ENCODE results near the gene WBP2. TPM values are rescaled to one million over a fixed set of nuclear protein-coding genes. Genes with fewer than 3 reads are reported as not detected.
"Not testable (repeated sequence)": the region's sequence is repeated elsewhere in the genome, so short reads cannot be mapped to it uniquely, and the experiment has no call there.

Gene WBP2
- total RNA-seq, 1 experiment from 2014 or later: 25.7 TPM

DNA sequence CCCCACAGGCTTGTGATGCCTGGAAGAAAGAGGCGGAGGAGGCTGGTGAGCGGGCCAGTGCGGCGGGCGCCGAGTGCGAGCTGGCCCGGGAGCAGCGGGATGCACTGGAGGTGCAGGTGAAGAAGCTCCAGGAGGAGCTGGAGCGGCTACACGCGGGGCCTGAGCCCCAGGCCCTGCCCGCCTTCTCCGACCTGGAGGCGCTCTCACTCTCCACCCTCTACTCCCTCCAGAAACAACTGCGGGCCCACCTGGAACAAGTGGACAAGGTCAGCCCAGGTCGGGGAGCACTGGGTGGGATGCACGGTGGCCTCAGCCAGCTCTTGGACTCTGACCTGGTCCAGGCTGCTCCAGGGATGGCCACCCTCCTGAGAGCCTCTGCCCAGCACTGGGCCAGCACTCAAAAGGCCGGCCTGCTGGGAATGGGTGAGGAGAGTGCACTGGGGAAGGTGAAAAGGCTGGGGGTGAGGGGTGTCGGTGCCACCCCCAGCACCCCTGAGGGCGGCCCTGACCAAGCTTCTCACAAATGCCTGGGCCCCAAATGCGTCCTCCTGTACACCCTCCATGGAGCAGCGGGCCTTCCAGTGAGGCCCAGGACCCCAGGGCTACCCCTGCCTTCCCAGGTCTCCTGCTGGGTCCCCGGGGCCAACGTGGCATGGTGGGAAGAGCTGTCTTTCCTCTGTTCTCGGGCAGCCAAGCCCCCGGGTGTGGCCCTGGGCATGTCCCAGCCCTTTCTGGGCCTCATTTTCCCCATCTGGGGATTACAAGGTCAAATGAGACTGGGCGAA is 31.7 kb downstream of the WBP2 start:
- in situ Hi-C loops (cut with HindIII; ENCODE audit: low pct_unique_long_range_greater_than_20kb, low sequenced_read_pairs): no loop called here
- DNase-seq (ENCODE audit: low read depth): no peak

DNA sequence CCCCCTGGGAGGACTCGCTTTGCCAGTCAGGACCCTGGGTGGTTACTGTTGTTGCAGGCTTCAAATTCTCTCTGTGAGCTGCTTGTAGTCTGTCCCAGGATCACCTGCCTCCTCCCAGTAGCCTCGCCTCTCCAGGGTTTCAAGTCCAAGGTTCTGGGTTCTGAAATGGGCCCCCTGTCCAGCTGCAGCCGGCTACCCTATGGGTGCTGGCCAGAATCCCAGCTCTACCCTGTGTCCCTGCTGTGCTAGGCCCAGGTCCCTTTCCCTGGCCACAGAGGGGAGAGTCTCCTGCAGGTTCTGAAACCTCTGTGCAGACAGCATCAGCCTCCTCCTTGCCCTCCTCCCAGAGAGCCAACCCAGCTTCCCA is 32.4 kb downstream of the WBP2 start:
- in situ Hi-C loops (cut with HindIII; ENCODE audit: low pct_unique_long_range_greater_than_20kb, low sequenced_read_pairs): no loop called here
- no peak for DNase-seq (ENCODE audit: low read depth)

DNA sequence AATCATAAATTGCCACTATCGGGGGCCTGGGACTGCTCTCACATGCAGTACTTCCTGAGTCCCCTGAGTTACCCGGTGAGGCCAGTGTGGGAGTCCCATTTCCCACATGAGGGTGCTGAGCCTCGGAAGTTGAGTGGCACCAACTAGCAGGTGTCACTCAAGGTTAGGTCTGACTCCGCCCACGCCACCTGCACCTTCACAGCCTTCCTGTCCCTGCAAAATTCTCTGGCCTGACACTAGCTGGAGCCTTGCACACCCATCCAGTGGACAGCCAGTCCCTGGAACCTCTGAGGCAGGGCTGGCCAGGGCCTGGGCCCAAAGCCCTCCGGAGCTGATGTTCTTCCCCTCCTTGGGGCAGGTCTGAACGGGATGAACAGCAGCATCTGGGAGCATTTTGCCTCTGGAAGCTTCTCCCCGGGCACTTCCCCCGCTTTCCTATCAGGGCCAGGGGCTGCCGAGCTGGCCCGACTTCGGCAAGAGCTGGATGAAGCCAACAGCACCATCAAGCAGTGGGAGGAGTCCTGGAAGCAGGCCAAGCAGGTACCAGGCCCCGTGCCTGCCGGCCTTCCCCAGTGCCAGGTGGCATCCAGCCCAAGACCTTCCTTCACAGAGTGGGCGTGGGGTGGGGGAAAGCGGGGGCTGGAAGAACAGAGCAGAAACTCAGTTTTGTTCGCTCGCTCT is 32.9 kb downstream of the WBP2 start:
- in situ Hi-C loops (cut with HindIII; ENCODE audit: low pct_unique_long_range_greater_than_20kb, low sequenced_read_pairs): no loop called here
- no peak for DNase-seq (ENCODE audit: low read depth)

DNA sequence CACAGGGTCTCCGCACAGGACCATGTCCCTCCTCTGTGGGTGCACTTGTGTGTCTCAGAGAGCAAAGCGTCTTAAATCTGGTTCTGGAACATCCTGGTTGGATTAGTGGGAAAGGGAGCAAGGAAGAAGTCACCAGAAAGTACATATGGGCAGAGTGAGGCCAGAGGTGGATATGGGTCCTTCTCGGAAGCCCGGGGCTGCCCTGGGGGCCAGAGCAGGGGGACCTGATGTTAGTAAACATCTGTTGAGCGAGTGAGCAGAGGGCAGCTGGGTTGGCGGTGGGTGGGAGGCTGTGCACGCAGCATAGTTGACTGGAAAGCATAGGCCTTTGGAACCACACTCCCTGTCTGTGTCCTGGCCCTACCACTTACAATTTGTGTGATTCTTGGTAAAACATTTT is 33.6 kb downstream of the WBP2 start:
- no peak for DNase-seq (ENCODE audit: low read depth)
- in situ Hi-C loops (cut with HindIII; ENCODE audit: low pct_unique_long_range_greater_than_20kb, low sequenced_read_pairs): no loop called here

DNA sequence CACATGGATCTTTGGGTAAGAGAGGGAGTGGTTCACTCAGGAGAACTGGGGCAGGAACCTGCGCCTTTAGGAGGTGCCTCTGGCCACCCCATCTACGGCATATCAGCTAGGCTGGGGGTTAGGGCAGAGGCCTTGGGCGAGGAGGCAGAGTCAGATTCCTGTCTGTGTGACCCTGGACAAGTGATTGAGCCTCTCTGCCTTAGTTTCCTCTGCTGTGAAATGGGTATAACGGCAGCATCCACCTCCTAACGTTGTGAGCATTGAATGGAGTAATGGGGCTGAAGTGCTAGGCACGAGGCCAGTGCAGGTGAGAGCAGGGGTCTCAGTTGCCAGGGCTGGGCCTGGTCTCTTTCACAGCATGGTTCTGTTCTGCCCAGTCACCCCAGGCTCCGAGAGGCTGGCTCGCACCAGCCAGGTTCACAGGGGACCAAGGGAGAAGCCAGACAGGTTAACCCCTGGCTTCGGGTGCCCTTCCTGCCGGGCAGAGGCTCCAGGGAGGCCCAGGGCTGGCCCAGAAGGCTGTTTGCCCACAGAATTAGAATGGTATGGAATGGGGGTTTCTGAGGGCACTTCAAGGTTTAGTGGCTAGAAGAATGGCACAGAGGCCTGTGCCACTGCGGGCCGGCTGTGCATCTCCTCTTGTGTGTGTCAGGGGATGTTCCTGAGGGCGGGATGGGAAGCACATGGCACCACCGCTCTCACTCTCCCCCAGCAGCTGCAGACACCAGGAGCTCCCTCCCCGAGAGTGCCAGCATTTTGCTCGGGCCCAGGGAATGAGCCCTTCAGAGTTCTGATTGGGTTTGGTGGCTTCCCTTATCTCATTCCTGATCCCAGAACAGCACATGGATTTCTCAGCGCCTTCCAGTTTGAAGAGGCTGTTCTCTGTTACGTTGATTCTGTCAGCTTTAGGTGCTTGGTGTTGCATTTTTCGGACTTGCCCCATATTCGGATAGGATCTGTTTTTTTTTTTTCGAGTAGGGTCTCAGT is 34.7 kb downstream of the WBP2 start:
- in situ Hi-C loops (cut with HindIII; ENCODE audit: low pct_unique_long_range_greater_than_20kb, low sequenced_read_pairs): no loop called here
- no peak for DNase-seq (ENCODE audit: low read depth)

DNA sequence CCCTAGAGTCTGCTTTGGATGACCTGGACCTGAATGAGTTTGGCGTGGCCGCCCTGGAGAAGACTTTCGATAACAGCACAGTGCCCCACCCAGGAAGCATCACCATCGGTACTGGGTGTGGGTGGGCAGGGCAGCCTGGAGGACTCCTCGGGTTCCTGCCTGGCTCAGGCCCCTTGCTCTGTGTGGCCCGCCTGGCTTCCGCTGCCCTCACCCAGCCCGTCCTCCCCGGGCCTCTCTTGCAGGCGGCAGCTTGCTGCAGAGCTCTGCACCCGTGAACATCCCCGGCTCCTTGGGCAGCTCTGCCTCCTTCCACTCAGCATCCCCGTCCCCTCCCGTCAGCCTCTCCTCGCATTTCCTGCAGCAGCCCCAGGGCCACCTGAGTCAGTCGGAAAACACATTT is 35.5 kb downstream of the WBP2 start:
- no peak for DNase-seq (ENCODE audit: low read depth)
- in situ Hi-C loops (cut with HindIII; ENCODE audit: low pct_unique_long_range_greater_than_20kb, low sequenced_read_pairs): no loop called here

DNA sequence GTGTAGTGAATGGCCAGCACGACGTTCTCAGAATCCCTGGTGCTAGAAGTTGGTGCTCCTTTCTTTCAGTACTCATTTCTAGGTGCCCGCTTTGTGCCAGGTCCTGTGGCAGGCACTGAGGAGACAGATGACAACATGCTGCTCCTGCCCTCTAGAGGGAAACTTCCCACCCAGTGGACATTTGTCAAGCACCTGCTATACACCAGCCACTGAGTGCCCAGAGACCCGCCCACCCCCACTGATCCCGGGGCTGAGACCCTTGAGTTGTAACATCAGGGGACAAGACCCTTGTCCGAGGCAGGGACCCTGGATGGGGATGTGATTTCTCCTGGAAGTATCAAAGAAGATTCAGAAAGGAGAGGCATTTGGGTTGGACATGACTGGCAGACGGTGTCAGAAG is 36.0 kb downstream of the WBP2 start:
- DNase-seq (ENCODE audit: low read depth): no peak
- in situ Hi-C loops (cut with HindIII; ENCODE audit: low pct_unique_long_range_greater_than_20kb, low sequenced_read_pairs): no loop called here

DNA sequence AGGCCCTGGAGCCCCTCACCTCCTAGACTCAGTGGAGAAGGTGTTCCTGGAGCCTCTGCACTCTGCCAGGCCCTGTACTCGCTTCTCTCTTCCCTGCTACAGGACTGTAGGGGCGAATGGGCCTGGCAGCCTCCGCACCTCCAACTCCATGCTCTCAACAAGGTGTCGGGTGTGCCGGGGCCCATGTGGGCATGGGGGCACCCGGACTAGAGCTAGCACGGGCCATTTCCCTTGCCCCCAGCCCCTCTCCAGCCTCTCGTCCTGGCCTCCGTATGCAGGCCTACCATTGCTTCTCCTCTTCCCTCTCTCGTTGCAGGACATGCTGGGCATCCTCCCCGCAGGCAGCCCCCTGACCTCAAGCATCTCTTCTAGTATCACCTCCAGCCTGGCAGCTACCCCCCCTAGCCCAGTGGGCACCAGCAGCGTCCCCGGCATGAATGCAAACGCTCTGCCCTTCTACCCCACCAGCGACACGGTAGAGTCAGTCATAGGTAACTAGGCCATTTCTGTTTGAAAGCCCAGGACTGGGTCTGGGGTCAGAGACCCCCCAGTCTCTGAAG is 36.7 kb downstream of the WBP2 start:
- in situ Hi-C loops (cut with HindIII; ENCODE audit: low pct_unique_long_range_greater_than_20kb, low sequenced_read_pairs): no loop called here

DNA sequence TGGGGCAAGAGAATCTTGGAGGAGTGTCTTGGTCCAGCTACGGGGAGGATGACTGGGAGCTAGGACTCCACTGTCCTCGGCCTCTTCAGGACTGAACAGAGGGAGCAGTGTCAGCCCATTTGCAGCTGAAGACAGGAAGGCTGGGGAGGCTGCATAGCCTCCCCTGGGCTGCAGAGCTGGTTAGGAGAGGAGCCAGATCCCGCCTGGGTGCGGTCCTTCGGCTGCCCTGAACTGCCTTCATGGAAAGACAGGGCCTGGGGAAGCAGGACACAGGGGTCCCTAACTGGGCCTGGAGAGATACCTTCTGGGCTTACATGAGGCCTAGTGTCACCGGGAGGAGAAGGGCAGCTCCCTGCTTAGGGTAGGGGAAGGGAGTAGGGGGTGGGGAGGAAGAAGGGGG is 37.6 kb downstream of the WBP2 start:
- DNase-seq (ENCODE audit: low read depth): no peak
- in situ Hi-C loops (cut with HindIII; ENCODE audit: low pct_unique_long_range_greater_than_20kb, low sequenced_read_pairs): no loop called here

More for the DNA sequence above, 36.7 kb downstream of the WBP2 start:
- no peak for DNase-seq (ENCODE audit: low read depth)

DNA sequence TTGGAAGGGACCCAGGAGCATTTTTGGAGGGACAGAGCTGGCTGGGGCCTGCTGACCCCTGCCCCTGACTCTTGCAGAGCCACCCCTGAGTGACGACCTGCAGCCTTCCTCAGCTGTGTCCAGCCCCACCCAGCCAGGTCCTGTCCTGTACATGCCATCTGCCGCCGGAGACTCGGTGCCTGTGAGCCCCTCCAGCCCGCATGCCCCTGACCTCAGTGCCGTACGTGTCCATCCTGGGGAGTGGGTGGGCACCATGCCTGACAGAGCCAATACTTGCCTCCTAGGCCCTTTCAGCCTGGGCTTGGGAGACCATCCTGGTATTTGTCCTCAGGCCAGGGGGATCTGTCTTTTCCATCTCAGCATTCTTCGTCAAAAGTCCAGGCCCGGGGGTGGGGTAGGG is 38.4 kb downstream of the WBP2 start:
- in situ Hi-C loops (cut with HindIII; ENCODE audit: low pct_unique_long_range_greater_than_20kb, low sequenced_read_pairs): no loop called here
- no peak for DNase-seq (ENCODE audit: low read depth)

DNA sequence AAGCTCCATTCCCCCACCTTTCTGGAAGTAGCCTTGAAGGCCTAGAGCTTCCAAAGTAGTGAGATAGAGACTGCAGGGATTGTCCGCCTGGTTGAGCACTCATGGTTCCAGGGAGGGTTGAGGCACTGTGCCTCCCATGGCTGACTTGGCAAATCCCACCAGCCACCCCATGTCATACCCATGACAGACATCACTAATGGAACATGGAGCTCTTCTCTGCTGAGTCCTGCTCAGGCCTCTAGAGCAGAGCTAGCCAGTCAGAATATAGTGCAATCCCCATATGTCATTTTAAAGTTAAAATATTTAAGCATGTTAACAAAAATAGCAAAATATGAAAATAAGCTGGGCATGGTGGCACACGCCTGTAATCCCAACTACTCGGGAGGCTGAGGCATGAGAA is 39.7 kb downstream of the WBP2 start:
- in situ Hi-C loops (cut with HindIII; ENCODE audit: low pct_unique_long_range_greater_than_20kb, low sequenced_read_pairs): no loop called here
- DNase-seq (ENCODE audit: low read depth): no peak

DNA sequence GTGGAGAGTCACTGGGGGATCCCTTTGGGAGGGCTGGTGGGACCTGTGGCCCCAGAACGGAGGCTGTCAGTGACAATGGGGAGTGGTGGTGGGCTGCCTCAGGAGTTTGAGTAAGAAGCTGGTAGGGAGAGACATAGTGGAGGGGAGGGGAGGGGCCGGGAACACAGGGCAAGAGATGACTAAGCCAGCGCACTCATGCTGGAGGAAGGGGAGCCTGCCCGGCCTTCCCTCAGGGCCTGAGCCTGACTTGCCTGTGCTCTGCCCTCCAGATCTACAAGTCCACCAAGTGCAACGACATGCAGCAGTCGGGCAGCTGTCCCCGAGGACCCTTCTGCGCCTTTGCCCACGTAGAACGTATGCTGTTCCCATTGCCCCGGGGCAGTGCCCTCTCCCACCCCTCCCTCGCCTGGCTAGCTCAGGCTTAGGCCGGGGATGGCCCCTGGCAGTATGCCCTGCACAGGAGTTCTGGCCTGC is 40.2 kb downstream of the WBP2 start:
- peak; percentile 30 for DNase-seq (ENCODE audit: low read depth)
- in situ Hi-C loops (cut with HindIII; ENCODE audit: low pct_unique_long_range_greater_than_20kb, low sequenced_read_pairs): no loop called here

DNA sequence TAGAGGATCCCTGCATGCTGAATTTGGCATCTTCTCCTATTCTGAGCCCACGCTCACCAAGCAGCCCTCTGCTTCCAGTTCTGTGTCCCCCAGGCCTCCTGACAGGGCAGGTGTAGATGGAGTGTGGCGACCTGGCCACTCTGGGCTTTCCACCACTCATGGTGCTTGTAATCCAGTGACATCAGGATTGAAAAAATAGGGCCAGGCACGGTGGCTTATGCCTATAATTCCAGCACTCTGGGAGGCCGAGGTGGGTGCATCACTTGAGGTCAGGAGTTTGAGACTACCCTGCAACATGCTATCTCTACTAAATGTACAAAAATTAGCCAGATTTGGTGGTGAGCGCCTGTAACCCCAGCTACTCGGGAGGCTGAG is 41.1 kb downstream of the WBP2 start:
- in situ Hi-C loops (cut with HindIII; ENCODE audit: low pct_unique_long_range_greater_than_20kb, low sequenced_read_pairs): no loop called here
- DNase-seq (ENCODE audit: low read depth): no peak

DNA sequence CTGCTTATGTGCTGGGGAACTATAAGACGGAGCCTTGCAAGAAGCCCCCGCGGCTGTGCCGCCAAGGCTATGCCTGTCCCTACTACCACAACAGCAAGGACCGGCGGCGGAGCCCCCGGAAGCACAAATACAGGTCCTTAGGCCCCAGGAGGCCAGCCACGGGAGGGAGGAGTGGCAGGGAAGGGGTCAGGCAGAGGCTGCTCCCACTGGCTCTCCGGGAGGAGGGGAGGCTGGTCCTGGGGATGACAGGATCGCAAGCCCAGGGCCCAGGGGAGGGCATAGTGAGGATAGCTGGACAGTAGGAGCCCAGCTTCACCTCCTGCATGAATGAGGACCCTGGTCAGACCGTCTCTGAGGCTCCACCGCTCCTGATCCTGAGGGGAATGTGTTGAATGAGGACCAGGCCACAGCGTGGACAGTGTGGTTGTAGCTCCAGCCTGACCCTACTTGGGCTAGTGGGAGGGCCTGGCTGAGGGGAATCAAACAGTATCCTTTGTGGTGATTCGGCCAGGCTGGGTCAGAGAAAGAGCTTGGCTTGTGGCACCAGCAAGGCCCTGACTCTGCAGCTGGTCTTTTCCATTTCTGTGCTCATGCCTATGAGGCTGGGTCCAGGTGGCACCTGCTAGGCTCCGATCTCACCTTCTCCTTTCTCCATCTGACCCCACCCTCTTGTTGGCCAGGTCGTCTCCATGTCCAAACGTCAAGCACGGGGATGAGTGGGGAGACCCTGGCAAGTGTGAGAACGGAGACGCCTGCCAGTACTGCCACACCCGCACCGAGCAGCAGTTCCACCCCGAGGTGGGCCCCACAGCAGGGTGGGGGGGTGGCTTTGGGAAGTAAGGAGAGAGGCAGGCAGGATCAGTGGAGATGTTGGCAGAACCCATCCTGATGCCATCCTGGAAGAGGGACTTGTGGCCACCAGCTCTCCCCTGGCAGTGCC is 41.8 kb downstream of the WBP2 start:
- in situ Hi-C loops (cut with HindIII; ENCODE audit: low pct_unique_long_range_greater_than_20kb, low sequenced_read_pairs): no loop called here
- DNase-seq (ENCODE audit: low read depth): no peak

DNA sequence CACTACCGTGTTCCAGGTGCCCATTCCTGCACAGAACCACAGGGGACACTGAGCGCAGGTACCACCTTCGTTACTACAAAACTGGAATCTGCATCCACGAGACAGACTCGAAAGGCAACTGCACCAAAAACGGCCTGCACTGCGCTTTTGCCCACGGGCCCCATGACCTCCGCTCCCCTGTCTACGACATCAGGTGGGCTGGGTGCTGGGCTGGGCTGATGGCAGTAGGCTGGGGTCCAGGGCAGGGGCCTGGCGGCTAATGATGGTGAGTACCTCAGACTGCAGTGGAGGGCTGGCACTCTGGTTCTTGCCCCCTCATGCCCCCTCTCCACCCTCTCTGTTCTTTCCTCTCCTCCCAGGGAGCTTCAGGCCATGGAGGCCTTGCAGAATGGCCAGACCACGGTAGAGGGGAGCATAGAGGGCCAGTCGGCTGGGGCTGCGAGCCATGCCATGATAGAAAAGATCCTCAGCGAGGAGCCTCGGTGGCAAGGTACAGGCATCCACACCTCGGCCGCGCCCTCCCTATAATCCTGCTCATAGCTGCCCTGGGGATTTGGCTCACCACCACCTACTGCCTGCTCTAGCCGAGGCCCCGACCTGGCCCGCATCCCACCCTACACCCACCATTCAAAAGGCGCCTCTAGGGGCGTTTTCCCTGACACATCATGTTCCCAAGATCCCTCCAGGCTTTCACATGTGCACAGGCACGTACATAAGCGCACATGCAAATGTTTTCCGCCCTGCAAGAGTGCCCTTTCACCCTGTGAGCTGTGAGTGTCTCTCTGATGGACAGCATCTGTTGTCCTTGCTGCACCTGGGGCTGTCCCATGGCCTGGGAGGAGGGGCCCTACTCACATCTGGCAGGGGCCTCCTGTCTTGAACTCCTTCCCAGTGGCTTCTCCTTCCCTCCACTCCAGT is 42.8 kb downstream of the WBP2 start:
- no peak for DNase-seq (ENCODE audit: low read depth)
- in situ Hi-C loops (cut with HindIII; ENCODE audit: low pct_unique_long_range_greater_than_20kb, low sequenced_read_pairs): no loop called here

DNA sequence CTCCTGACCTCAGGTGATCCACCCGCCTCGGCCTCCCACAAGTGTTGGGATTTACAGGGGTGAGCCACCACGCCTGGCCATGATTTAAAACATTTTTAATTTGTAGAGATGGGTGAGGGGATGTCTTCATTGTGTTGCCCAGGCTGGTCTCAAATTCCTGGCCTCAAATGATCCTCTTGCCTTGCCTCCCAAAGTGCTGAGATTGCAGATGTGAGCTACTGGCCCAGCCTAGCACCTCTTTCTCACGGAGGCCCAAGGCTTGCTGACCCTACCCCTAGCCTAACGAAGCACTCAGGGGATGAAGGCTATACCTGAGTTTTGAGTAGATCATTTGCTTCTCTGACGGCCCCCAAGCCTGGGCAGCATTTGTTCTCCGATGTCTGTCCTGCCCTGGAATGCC is 44.0 kb downstream of the WBP2 start:
- no peak for DNase-seq (ENCODE audit: low read depth)
- in situ Hi-C loops (cut with HindIII; ENCODE audit: low pct_unique_long_range_greater_than_20kb, low sequenced_read_pairs): no loop called here

DNA sequence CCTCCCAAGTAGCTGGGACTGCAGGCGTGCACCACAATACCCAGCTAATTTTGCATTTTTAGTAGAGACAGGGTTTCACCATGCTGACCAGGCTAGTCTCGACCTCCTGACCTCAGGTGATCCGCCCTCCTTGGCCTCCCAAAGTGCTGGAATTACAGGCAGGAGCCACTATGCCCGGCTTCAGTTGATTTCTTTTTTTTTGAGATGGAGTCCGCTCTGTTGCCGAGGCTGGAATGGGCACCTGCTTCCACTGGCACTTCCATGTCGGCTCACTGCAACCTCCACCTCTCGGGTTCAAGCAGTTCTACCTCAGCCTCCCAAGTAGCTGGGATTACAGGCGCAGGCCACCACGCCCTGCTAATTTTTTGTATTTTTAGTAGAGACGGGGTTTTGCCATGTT is 44.4 kb downstream of the WBP2 start:
- in situ Hi-C loops (cut with HindIII; ENCODE audit: low pct_unique_long_range_greater_than_20kb, low sequenced_read_pairs); DNase-seq (ENCODE audit: low read depth): not testable (repeated sequence)
